ENCODE measurements around the gene SHLD1. TPM values are rescaled to one million over a fixed set of nuclear protein-coding genes. Genes with fewer than 3 reads are reported as not detected.

The SHLD1 gene
- total and polyA plus RNA-seq, 4 donors, result 2.3 to 9.5 (median 4.0) TPM

DNA sequence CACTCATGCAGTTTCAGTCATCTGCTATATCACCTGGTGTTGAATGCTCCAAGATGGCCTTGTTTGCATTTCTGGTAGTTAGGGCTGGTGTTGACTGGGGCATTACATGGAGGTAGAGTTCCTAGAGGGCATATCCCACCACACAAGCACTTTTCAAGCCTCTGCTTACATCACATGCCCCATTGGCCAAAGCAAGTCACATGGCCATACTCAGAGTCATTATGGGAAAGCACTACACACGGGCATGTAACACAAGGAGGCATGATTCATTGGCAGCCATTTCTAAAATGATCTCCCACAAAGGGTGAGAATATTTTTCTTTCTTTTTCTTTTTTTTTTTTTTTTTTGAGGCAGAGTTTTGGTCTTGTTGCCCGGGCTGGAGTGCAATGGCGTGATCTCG lies 126.9 kb downstream of the SHLD1 start:
- no peak overlapping the region for H3K4me3 ChIP-seq (ENCODE audit: low read length in 2 of 2)
- no peaks in the 10 kb centered on the region for H3K27me3 ChIP-seq (ENCODE audit: control insufficient read depth in 1 of 2, insufficient read depth in 2 of 2, low read length in 1 of 2)
- H3K9me3 ChIP-seq (ENCODE audit: control insufficient read depth, low read length), result peaks cover 3% of the 10 kb centered on the region
- H3K27ac ChIP-seq (ENCODE audit: low read depth in 1 of 2, low read length in 2 of 2), result no peak overlapping the region
- DNase-seq (no peak), ATAC-seq (ENCODE audit: low FRiP score) (no peak)
- H3K4me1 ChIP-seq (ENCODE audit: control insufficient read depth in 1 of 2, insufficient read depth in 2 of 2, low read length in 2 of 2), result no peaks in the 10 kb centered on the region
- intact Hi-C loops (cut with DNase I), result no loop called here
- 74 to 77% methylated on average over 4 of the region's 4 CpGs for WGBS, 2 donors
- no peaks in the 10 kb centered on the region for H3K36me3 ChIP-seq (ENCODE audit: control insufficient read depth in 1 of 2, insufficient read depth in 2 of 2, low read length in 1 of 2)

DNA sequence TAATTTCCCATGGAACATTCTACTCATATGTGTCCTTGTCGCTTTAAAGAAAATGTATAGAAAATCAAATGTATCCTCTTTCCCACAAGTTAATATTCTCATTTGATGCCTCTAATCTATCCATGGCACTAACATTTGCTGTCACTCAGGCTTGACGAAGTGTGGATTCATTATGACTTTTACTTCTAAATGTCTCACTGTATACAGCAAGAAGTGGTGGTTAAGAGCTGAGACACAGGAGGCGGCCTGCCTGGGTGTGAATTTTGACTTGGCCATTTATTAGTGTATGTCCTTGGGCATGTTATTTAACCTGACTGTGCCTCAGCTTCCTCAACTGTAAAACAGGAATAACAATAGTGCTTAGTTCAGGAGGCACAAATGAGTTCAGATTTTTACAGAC lies 130.1 kb downstream of the SHLD1 start:
- no peaks in the 10 kb centered on the region for H3K4me1 ChIP-seq (ENCODE audit: control insufficient read depth in 1 of 2, insufficient read depth in 2 of 2, low read length in 2 of 2)
- no peaks in the 10 kb centered on the region for H3K27me3 ChIP-seq (ENCODE audit: control insufficient read depth in 1 of 2, insufficient read depth in 2 of 2, low read length in 1 of 2)
- H3K9me3 ChIP-seq (ENCODE audit: control insufficient read depth, low read length), result peaks cover 2% of the 10 kb centered on the region
- 83 to 86% methylated on average over 3 of the region's 3 CpGs for WGBS, 2 donors
- H3K36me3 ChIP-seq (ENCODE audit: control insufficient read depth in 1 of 2, insufficient read depth in 2 of 2, low read length in 1 of 2), result no peaks in the 10 kb centered on the region
- H3K27ac ChIP-seq (ENCODE audit: low read depth in 1 of 2, low read length in 2 of 2), result no peak overlapping the region
- intact Hi-C loops (cut with DNase I), result no loop called here
- no peak for DNase-seq
- no peak overlapping the region for H3K4me3 ChIP-seq (ENCODE audit: low read length in 2 of 2)
- ATAC-seq (ENCODE audit: low FRiP score), result no peak

DNA sequence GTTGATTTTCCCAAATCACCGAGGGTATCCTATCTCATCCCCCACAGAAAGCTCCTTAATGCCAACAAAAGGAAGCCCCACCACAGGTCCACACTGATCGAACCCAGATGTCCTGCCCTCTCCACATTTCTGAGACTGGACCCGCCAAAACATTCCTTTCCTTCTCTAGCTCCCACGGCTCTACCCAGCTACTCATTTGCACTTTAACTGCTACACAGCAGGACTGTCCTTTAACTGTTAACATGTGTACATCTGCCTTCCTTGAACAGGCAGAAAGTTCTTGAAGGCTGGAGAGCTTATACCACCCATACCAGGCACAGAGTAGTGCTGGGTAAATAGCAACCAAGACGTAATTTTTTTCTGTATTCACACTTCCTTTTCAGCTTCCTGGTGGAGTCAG lies 131.5 kb downstream of the SHLD1 start:
- no peaks in the 10 kb centered on the region for H3K4me1 ChIP-seq (ENCODE audit: control insufficient read depth in 1 of 2, insufficient read depth in 2 of 2, low read length in 2 of 2)
- intact Hi-C loops (cut with DNase I), result no loop called here
- H3K27ac ChIP-seq (ENCODE audit: low read depth in 1 of 2, low read length in 2 of 2), result no peak overlapping the region
- 23 to 27% methylated on average over 5 of the region's 5 CpGs for WGBS, 2 donors
- no peak for DNase-seq
- H3K36me3 ChIP-seq (ENCODE audit: control insufficient read depth in 1 of 2, insufficient read depth in 2 of 2, low read length in 1 of 2), result no peaks in the 10 kb centered on the region
- H3K9me3 ChIP-seq (ENCODE audit: control insufficient read depth, low read length), result peaks cover 1% of the 10 kb centered on the region
- H3K27me3 ChIP-seq (ENCODE audit: control insufficient read depth in 1 of 2, insufficient read depth in 2 of 2, low read length in 1 of 2), result no peaks in the 10 kb centered on the region
- no peak for ATAC-seq (ENCODE audit: low FRiP score)
- no peak overlapping the region for H3K4me3 ChIP-seq (ENCODE audit: low read length in 2 of 2)

DNA sequence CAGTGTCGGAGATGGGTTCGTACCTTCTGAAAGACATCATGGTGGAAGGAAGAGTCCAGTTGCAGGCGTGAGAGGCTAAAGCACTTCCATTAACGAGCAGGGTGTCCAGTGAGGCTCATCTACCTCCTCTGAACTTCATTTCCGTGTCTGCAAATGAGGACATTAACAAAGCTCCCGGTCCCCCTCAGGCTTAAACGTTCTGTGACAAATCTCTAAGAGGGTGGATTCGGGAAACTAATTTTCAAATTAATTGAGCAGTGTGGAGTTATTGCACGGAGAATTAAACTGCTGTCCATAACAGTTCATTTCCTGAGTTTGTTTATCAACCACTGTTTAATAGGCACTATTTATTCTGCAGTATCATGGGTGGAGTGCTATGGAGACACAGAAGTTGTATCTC lies 132.0 kb downstream of the SHLD1 start:
- WGBS, 2 donors, result 67 to 72% methylated on average over 9 of the region's 9 CpGs
- DNase-seq (no peak), ATAC-seq (ENCODE audit: low FRiP score) (no peak)
- H3K9me3 ChIP-seq (ENCODE audit: control insufficient read depth, low read length), result peaks cover 1% of the 10 kb centered on the region
- no peaks in the 10 kb centered on the region for H3K36me3 ChIP-seq (ENCODE audit: control insufficient read depth in 1 of 2, insufficient read depth in 2 of 2, low read length in 1 of 2)
- H3K27me3 ChIP-seq (ENCODE audit: control insufficient read depth in 1 of 2, insufficient read depth in 2 of 2, low read length in 1 of 2), result no peaks in the 10 kb centered on the region
- H3K27ac ChIP-seq (ENCODE audit: low read depth in 1 of 2, low read length in 2 of 2), result no peak overlapping the region
- intact Hi-C loops (cut with DNase I), result no loop called here
- no peaks in the 10 kb centered on the region for H3K4me1 ChIP-seq (ENCODE audit: control insufficient read depth in 1 of 2, insufficient read depth in 2 of 2, low read length in 2 of 2)
- H3K4me3 ChIP-seq (ENCODE audit: low read length in 2 of 2), result no peak overlapping the region

DNA sequence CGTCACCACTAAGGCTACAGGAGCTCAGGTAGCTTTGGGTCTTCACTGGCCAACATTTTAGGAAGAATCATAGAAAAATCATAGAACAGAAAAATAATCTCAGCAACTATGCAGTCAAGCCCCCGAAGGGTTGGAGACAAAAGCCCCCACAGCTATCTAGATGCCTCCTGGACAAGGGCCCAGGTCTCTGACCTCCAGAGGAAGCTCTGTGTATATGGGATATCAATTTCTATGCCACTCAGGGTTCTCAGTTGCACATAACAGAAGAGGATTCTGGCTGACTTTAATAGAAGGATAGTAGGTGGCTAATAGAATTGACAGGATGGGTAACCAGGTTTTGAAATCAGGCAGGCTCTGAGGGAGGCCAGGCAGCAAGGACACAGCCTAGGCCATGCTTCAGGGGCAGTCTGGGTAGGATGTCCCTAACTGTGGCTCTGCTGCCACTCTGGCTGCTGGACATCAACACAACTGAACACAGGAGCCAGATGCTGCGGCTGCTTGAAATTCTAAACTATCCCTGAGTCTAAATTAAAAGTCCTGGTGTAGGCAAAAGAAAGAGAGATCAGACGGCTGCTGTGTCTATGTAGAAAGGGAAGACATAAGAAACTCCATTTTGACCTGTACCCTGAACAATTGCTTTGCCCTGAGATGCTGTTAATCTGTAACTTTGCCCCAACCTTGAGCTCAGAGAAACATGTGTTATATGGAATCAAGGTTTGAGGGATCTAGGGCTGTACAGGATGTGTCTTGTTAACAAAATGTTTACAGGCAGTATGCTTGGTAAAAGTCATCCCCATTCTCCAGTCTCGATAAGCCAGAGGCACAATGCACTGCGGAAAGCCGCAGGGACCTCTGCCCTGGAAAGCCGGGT lies 134.5 kb downstream of the SHLD1 start:
- intact Hi-C loops (cut with DNase I), result no loop called here
- DNase-seq (no peak), ATAC-seq (ENCODE audit: low FRiP score) (no peak)
- Histone ChIP-seq H3K27me3 (ENCODE audit: control insufficient read depth in 1 of 2, insufficient read depth in 2 of 2, low read length in 1 of 2) (no peaks in the 10 kb centered on the region), H3K9me3 (ENCODE audit: control insufficient read depth, low read length) (no peaks in the 10 kb centered on the region), H3K27ac (ENCODE audit: low read depth in 1 of 2, low read length in 2 of 2) (no peak overlapping the region), H3K36me3 (ENCODE audit: control insufficient read depth in 1 of 2, insufficient read depth in 2 of 2, low read length in 1 of 2) (no peaks in the 10 kb centered on the region), H3K4me3 (ENCODE audit: low read length in 2 of 2) (no peak overlapping the region), H3K4me1 (ENCODE audit: control insufficient read depth in 1 of 2, insufficient read depth in 2 of 2, low read length in 2 of 2) (no peaks in the 10 kb centered on the region)
- WGBS, 2 donors, result 71 to 75% methylated on average over 8 of the region's 8 CpGs

DNA sequence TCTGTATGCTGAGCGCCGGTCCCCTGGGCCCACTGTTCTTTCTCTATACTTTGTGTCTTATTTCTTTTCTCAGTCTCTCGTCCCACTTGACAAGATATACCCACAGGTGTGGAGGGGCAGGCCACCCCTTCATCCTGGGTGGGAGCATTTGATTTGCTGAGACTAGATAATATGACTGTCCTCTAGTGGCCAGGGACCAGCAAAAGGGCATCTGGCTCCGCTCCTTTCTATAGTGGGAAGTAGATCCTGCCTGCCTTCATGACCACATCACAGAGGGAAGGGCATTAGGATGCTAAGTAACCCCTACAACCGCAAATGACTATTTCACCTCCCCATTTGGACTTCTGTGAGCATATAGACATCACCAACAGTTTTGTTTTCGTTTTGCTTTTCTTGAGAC lies 135.7 kb downstream of the SHLD1 start:
- intact Hi-C loops (cut with DNase I), result no loop called here

DNA sequence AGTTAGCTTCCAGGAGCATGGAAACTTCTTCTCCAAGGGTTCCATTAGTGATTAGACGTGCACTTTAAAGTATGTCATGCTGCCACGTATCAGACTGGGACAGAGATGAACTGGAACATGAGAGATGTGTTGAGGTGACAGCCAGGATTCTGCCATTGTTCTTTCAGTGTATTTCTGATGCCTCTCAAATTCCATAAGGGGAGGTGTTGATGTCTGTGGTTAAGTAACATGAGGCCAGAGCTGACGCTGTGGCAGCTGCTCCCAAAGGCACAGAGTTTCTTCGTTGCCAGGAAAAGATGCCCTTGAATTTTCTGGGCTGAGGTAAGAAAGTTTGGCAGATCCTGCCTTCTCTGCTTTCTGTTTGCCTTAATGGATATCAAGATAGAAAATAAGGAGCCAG lies 136.6 kb downstream of the SHLD1 start:
- no peaks in the 10 kb centered on the region for H3K36me3 ChIP-seq (ENCODE audit: control insufficient read depth in 1 of 2, insufficient read depth in 2 of 2, low read length in 1 of 2)
- no peak overlapping the region for H3K27ac ChIP-seq (ENCODE audit: low read depth in 1 of 2, low read length in 2 of 2)
- ATAC-seq (ENCODE audit: low FRiP score), result no peak
- WGBS, 2 donors, result 43 to 54% methylated on average over 4 of the region's 4 CpGs
- DNase-seq, result no peak
- intact Hi-C loops (cut with DNase I), result no loop called here
- no peak overlapping the region for H3K4me3 ChIP-seq (ENCODE audit: low read length in 2 of 2)
- H3K4me1 ChIP-seq (ENCODE audit: control insufficient read depth in 1 of 2, insufficient read depth in 2 of 2, low read length in 2 of 2), result no peaks in the 10 kb centered on the region
- H3K9me3 ChIP-seq (ENCODE audit: control insufficient read depth, low read length), result no peaks in the 10 kb centered on the region
- H3K27me3 ChIP-seq (ENCODE audit: control insufficient read depth in 1 of 2, insufficient read depth in 2 of 2, low read length in 1 of 2), result no peaks in the 10 kb centered on the region

More for the DNA sequence above, 135.7 kb downstream of the SHLD1 start:
- Histone ChIP-seq H3K4me3 (ENCODE audit: low read length in 2 of 2) (no peak overlapping the region), H3K36me3 (ENCODE audit: control insufficient read depth in 1 of 2, insufficient read depth in 2 of 2, low read length in 1 of 2) (no peaks in the 10 kb centered on the region), H3K27ac (ENCODE audit: low read depth in 1 of 2, low read length in 2 of 2) (no peak overlapping the region), H3K9me3 (ENCODE audit: control insufficient read depth, low read length) (no peaks in the 10 kb centered on the region), H3K4me1 (ENCODE audit: control insufficient read depth in 1 of 2, insufficient read depth in 2 of 2, low read length in 2 of 2) (no peaks in the 10 kb centered on the region), H3K27me3 (ENCODE audit: control insufficient read depth in 1 of 2, insufficient read depth in 2 of 2, low read length in 1 of 2) (no peaks in the 10 kb centered on the region)
- 76 to 83% methylated on average over 6 of the region's 6 CpGs for WGBS, 2 donors
- DNase-seq (no peak), ATAC-seq (ENCODE audit: low FRiP score) (no peak)

DNA sequence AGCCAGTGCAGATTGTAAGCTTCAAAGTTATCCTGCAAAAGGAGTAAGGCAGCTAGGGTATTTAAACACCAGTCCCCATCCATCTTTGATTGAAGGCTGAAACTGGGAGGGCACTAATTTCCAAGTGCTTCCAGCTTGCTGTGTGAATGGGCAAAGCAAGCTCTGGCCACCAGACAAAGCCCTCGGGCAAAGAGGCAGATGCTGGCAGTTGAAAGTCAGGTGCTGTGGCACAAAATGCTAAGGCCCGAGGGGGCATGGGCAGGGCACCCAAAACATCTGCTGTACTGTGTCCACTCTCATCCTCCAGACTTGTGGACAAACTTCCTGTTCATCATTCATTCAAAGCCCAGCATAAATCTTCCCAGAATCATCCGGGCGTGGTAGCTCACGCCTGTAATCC lies 137.2 kb downstream of the SHLD1 start:
- H3K4me1 ChIP-seq (ENCODE audit: control insufficient read depth in 1 of 2, insufficient read depth in 2 of 2, low read length in 2 of 2), result no peaks in the 10 kb centered on the region
- intact Hi-C loops (cut with DNase I), result no loop called here
- no peak overlapping the region for H3K27ac ChIP-seq (ENCODE audit: low read depth in 1 of 2, low read length in 2 of 2)
- no peaks in the 10 kb centered on the region for H3K36me3 ChIP-seq (ENCODE audit: control insufficient read depth in 1 of 2, insufficient read depth in 2 of 2, low read length in 1 of 2)
- no peak for ATAC-seq (ENCODE audit: low FRiP score)
- 83 to 86% methylated on average over 5 of the region's 5 CpGs for WGBS, 2 donors
- no peaks in the 10 kb centered on the region for H3K9me3 ChIP-seq (ENCODE audit: control insufficient read depth, low read length)
- no peak overlapping the region for H3K4me3 ChIP-seq (ENCODE audit: low read length in 2 of 2)
- no peaks in the 10 kb centered on the region for H3K27me3 ChIP-seq (ENCODE audit: control insufficient read depth in 1 of 2, insufficient read depth in 2 of 2, low read length in 1 of 2)
- DNase-seq, result no peak

DNA sequence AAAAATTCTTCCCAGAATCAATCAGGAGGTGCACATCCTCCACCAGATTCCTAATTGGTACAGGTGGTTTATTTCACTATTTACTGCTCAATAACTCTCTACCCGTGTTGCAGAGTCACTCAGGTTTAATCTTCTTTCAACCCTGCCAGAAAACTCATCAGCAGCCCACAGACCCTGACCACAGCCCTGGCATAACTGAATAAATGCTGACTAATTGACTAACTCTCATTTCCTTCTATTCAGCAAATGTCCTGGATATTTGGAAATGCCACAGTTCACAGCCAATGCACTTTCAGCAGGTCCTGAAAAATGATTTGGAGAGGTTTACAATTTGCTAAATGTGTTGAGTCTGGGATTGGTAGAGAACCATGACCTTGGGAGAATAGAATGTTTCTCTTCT lies 137.8 kb downstream of the SHLD1 start:
- DNase-seq (no peak), ATAC-seq (ENCODE audit: low FRiP score) (no peak)
- Histone ChIP-seq H3K4me1 (ENCODE audit: control insufficient read depth in 1 of 2, insufficient read depth in 2 of 2, low read length in 2 of 2) (no peaks in the 10 kb centered on the region), H3K36me3 (ENCODE audit: control insufficient read depth in 1 of 2, insufficient read depth in 2 of 2, low read length in 1 of 2) (no peaks in the 10 kb centered on the region), H3K27me3 (ENCODE audit: control insufficient read depth in 1 of 2, insufficient read depth in 2 of 2, low read length in 1 of 2) (no peaks in the 10 kb centered on the region), H3K9me3 (ENCODE audit: control insufficient read depth, low read length) (no peaks in the 10 kb centered on the region), H3K4me3 (ENCODE audit: low read length in 2 of 2) (no peak overlapping the region), H3K27ac (ENCODE audit: low read depth in 1 of 2, low read length in 2 of 2) (no peak overlapping the region)
- 53 to 73% methylated on average over 1 of the region's 1 CpG for WGBS, 2 donors
- intact Hi-C loops (cut with DNase I), result no loop called here

Measured in aorta (tissue), 5 donors.